IMR-90 (cell line): Measurements from ENCODE around the gene ADAMTS16.

Source experiments
- BHLHE40 ChIP-seq: fragments of 150-350 bp; IDR thresholded peaks from 2 replicates; pipeline ENCODE4 v1.6.1; 2016; ENCODE audit warnings: mild to moderate bottlenecking, low read depth, low read length
- CEBPB ChIP-seq: IDR thresholded peaks from 2 replicates; pipeline ENCODE4 v1.6.1; 2012; ENCODE audit warnings: low read depth, low read length, improper control_type of control experiment
- CTCF ChIP-seq: conservative IDR thresholded peaks from 2 replicates; pipeline ENCODE4 v1.5.1; 2012; ENCODE audit warnings: mild to moderate bottlenecking, low read depth, low read length, improper control_type of control experiment
- POLR2A ChIP-seq: IDR thresholded peaks from 2 replicates; pipeline ENCODE4 v1.6.1; 2012; ENCODE audit warnings: mild to moderate bottlenecking, low read depth, low read length
- RAD21 ChIP-seq: IDR thresholded peaks from 2 replicates; pipeline ENCODE4 v1.6.1; 2012; ENCODE audit warnings: low read length, improper control_type of control experiment
- RFX5 ChIP-seq: IDR thresholded peaks from 2 replicates; pipeline ENCODE4 v1.8.0; 2012; ENCODE audit warnings: low read depth, mild to moderate bottlenecking, low read length, moderate library complexity

DNA sequence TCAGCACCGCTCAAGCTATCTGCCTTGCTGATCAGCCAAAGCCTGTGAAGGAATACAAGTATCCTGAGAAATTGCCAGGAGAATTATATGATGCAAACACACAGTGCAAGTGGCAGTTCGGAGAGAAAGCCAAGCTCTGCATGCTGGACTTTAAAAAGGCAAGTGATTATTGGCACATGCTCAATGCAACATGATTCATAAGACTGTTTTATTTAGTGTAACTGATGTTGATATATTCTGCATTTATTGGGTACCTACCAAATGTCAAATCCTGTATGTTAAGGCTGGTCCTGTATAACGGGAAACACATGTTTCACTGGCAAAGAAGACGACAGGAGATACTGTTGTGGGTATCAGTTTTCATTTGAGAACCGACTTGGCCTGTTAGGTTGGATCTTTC, 69.0 kb downstream of the ADAMTS16 start:
- no peak for TF ChIP-seq CTCF
- TF ChIP-seq BHLHE40: no peak
- no peak for TF ChIP-seq RFX5
- TF ChIP-seq POLR2A: no peak
- no peak for TF ChIP-seq CEBPB
- TF ChIP-seq RAD21: no peak
